IPS-15b (cell line): ENCODE results near the gene C2CD4D.
A peak's percentile ranks its signal among the peaks of the same experiment; 100 is the strongest.

ENCODE experiments used
- H3K27me3 ChIP-seq: one replicate; pipeline ENCODE4 v1.6.1; 2013; ENCODE audit warnings: low read length; ENCODE audit not compliant: control insufficient read depth, insufficient read depth
- H3K36me3 ChIP-seq: one replicate; pipeline ENCODE4 v1.6.1; 2013; ENCODE audit warnings: low read length; ENCODE audit not compliant: control insufficient read depth, insufficient read depth
- H3K4me1 ChIP-seq: one replicate; pipeline ENCODE4 v1.6.1; 2013; ENCODE audit warnings: mild to moderate bottlenecking, low read length; ENCODE audit not compliant: control insufficient read depth, insufficient read depth
- H3K4me3 ChIP-seq: one replicate; pipeline ENCODE4 v1.5.1; 2013; ENCODE audit warnings: low read depth, low read length
- H3K9ac ChIP-seq: one replicate; pipeline ENCODE4 v1.6.1; 2013; ENCODE audit warnings: low read depth, mild to moderate bottlenecking, low read length
- H3K9me3 ChIP-seq: one replicate; pipeline ENCODE4 v1.6.1; 2013; ENCODE audit warnings: mild to moderate bottlenecking, low read length; ENCODE audit not compliant: control insufficient read depth, insufficient read depth

C2CD4D gene

DNA sequence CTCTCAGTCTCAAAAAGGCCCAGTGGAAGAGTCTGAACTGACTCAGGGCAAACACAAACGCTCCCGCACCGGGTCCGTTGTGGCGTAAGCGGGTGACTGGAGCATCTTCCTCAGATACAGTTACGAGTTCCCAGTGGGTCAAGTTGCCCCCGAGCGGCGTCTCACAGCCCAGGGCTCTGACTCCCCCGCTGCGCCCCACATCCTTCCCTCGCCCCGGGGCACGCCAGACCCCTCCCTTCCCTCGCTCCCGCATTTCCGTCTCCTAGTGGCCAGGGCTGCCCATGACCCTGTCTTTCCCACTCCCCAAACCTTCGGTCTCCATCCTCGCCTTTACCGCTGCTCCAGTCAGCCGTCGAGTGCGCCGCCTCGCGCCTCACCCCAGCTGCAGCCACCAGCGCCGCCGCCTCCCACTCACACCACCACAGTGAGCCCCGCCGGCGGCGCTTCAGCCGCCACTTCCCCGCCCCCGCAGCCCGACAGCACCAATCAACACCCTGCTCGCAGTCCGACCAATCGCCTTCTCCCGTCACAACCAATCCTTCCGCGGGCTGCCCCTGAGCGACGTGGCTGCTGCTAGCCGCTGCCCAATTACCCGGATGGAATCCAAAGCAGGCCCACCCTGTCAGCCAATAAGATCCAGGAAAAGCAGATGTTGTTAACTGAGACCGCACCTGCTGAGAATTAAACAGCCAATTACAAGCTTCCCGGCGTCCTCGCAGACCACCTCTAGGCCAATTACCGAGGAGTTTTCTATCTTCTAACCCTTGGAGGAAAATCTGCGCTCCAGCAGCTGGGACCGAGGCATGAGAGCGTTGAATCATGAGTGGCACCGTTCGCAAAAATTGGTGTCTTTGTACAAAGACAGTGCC, 49.3 kb downstream of the C2CD4D start, which contains the start of gene TDRKH:
TSS of gene TDRKH (minus strand) at position 430 of the 869 bp plus-strand sequence. CDS start 7,478 bp downstream, outside the sequence.
- no peaks in the 10 kb centered on the region for H3K27me3 ChIP-seq
- H3K36me3 ChIP-seq, result no peaks in the 10 kb centered on the region
- H3K9ac ChIP-seq, result no peak within 1 kb of the TSS
- H3K9me3 ChIP-seq, result no peaks in the 10 kb centered on the region
- peaks cover 9% of the 10 kb centered on the region for H3K4me1 ChIP-seq
- peak within 1 kb of the TSS; percentile 88 for H3K4me3 ChIP-seq
